Measurements from ENCODE around the gene POP7.

Gene POP7

DNA sequence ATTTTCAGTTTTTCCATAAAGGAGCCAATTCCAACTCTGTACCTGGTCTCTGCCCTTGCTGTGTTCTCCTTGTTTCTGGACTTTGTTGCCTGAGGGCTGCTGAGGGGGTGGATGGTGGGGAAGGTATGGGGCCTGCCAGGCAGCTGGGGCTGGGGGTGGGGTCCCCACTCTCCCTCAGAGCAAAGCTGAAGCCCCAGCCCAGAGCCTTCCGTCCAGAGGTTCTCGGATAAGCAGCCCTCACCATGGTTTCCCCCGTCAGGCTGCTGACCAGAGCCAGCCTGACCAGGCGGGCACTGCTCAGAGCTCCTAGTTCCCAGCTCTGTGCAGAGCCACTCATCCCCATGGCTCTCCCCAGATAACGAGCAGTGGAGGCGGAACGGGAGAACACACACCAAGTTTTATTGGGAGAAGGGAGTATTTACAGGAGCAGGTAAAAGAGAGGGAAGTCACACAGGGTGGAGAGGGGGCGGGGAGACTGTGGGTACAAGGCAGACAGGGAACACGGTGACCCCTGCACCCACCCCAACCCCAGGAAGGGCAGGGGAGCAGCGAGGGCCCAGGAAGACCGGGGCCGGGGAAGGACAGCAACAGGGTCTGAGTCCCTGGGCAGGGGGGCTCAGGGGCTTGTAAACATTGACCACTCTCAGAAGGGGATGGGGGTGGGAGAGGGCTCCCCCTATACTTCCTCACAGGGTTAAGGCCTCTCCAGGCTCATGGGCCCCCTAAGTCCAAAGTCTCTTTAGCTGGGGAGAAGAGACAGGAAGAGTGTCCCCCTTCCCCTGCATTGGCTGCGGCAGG, 26.6 kb upstream of the POP7 start:
- DNase-seq, result no peak

DNA sequence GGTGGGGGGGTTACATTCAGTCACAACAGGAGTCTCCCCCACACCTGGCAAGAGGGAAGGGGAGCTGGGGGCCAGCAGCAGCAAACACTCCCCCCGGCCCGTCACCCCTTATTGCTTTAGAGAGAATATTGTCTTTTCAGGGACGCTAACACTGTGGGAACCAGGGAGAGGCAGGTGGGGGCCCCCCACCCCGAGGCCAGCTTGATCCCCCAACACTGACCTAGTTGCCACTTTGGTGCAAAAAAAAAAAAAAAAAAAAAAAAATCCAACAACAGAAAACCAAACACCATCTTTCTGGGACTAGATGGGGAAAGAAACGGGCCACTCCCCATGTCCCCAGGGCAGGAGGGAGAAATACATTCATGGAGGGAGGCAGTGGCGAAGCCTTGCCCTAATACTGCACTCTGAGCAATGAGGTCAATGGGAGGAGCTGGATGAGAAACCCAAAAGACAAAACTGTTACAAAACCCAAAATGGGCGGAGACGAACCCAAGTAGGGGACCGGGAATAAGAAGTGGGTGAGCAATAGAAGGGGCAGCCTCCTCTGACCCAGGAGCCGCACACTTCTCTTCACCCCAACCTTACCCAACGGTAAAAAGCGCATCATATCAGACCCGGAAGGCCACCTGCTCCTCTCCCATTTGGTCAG, 25.9 kb upstream of the POP7 start:
- no peak for DNase-seq

DNA sequence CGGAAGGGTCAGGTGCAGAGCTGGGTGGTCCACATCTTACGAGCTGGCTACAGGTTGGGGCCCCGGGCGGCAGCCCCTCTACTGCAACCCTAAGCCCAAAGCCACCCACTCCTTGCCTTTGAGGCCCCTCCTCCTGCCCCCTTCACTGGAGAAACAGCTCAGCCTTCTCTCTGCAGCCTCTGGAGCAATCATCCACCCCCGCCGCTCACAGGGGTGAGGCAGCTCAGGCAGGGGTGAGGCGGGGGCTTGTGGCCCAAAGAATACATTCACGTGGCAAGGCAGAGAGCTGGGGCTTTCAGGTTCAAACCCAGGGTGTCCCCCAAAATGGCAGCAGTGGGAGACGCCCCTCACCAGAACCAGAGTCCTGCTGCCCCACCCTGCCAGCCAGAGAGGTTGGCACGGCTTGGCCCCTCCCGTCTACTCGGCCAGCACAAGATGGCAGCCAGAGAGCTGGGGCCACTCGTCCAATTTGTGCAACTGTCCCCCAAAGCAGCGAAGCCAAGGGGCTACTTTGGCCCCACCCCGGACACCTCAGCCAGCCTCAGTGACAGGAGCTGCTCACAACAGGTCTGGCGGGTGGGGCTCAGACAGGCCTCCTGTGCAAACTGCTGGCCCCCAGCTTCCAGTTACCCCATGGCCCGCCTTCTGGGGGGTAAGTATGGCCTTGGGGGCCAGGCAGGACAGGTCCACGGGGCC, 25.2 kb upstream of the POP7 start:
- no peak for DNase-seq

DNA sequence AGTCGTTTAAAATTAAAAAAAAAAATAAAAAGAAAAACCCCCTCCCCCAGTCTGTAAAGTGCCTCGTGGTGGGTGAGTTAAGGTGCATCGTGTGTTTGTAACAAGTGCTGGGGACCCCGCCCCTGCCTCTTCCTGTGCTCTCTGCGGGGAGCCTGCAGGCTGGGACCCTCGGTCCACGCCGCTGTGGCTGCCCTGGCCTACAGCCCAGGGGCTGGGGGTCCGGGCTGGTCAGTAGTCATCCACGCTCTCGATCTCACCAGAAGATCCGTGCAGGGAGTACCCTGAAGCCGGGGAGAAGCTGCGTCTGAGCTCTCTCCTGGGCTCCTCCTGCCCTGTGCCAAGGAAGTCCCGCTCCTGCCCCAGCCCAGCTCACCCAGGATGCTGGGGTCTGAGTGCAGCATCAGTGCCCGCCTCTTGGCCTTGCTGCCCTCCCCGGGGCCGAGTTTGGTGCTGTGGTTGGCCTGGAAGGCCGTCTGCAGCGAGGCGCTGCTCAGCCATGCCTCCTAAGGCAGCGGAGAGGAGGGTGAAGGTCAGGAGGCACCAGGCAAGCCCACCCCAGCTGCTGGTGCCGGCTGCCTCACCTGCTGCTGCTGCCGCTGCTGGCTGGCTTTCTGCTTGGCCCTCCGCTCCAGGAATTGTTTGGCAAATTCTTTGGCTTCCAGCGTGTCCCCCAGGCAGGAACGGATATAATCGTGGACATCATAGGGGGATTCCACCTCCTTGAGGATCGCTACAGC, 24.3 kb upstream of the POP7 start:
- no peak for DNase-seq

DNA sequence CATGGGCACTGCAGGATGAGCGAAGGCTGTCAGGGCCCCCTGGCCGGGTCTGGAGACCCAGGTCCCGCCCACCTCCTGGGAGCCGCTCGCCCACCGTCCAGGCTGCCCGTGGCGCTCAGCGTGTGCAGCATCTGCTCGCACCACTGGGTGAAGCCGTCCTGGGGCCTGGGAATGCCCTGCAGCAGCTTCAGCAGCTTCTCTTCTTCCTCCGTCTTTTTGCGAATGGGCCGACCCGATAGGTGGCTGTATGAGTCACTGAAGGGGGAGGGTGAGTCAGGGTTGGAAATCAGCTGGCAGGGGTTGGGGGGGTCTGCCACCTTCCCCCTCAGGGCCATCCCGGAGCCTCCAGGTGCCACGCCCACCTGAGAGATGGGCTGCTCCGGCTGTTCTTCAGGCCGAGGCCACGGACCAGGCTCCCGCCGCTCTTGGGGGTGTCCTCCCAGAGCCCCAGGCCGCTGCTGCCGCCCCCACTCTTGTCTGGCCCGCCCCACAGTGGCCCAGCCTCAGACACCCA, 23.6 kb upstream of the POP7 start:
- no peak for DNase-seq

DNA sequence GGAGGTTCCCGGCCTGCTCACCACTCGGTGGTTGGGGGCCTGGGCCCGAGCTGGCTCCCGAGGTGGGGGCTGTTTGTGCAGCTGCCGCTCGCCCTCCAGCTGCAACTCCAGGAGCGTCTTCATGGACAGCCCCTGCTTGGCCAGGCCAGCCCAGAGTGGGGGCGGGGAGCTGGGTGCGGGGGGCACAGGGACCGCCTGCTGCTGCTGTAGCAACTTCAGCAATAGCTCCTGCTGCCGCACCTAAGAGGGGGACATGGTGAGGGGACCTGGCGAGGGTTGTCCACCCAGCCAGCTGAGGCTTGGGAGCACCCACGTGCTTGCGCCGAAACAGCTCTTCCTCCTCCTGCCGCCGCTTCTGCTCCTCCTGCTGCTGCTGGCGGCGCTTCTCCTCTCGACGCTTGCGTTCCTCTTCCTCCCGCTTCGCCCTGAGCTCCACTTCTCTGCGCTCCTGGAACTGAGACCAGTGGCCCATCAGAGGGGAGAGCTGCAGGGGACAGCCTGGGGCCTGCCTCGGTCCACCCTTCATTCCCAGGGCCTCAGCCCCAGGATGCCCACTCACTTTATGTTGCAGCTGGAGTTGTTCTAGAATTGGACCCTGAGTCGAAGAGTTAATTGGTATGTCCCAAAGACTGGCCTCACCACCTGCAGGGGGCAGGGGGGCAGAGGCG, 22.8 kb upstream of the POP7 start:
- no peak for DNase-seq

DNA sequence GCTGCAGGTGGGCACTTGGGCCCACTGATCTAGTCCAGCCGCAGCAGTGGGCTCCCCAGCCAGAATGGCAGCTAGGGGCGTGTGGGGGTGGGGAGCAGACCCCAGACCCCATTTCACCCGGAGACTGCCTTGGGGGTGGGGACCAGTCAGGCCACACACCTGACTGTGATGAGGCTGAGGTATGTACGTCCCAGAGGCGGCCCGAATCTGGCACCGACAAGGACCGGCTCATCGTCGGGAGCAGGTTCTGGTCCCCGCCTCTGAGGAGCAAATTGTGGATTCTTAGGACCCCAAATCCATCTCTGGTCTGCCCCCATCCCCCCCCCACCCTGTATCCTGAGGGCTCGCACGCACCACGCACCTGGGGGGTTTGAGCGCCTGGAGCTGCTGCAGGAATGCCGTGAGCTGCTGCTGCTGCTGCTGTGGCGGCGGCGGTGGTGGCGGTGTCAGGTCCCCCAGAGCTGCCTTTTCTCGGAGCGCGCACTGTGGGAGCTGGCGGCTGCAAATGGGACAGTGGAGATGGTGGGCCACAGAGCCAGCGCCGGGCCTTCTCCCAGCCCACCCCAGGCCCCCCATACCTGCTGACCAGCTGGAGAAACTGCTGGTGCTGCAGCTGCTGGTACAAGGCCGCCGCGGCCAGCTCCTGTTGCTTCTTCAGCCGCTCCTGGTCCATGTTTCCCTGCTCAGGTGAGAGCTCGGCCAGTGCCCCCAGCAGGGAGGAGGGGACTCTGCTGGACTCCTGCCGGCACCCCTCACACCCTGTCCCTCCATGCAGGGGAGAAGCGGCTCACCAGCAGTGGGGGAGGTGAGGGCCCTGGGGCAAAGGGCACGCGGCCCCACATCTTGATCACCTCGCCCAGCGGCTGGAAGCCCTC, 22.0 kb upstream of the POP7 start:
- DNase-seq, result no peak

DNA sequence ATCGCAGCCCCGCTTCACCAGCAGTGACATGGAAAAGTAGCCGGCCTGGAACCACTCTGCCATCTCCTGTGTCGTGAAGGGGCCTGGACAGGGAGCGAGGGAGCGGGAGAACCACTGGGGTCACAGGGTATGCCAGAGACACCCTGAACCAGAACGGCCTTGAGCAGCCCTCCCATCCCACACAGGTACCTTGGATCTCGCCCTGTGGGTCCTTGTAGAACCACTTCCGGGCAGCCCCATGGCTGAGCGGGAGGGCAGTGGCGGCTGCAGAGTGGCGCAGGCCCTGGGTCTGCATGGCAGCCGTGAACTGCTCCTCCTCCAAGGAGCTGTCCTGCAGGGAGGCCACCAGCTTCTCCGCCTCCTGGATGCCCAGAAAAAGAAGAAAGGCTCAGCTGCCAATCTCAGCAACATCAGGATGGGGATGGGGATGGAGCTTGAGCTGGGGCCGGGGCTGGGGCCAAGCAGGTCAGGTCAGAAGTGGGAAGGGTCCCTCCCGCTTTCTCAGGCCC, 21.3 kb upstream of the POP7 start:
- DNase-seq, result no peak

DNA sequence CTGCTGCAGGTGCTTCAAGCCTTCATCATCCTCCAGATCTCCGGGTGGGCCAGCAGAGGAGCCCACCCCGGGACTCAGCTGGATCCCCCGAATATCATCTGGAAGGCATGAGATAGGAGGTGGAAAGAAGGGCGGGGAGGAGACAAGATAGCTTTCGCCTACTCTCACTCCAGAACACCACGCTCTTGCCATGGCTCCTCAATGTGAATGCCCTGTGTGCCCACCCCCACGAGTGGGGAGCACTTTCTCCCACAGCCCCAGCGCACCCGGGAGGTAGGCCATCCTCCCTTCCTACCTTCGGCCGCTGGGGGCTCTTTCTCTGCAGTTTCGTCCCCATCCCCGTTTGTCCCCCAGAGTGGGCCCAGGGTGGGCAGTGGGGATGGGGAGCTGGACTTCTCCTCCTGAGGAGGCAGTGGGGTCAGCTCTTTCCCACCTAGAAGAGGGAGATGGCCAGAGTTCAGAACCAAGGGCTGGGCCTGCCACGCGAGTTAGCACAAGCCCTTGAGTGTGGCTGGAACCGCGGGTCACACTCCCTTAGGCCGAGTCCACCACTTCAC, 20.8 kb upstream of the POP7 start:
- no peak for DNase-seq

DNA sequence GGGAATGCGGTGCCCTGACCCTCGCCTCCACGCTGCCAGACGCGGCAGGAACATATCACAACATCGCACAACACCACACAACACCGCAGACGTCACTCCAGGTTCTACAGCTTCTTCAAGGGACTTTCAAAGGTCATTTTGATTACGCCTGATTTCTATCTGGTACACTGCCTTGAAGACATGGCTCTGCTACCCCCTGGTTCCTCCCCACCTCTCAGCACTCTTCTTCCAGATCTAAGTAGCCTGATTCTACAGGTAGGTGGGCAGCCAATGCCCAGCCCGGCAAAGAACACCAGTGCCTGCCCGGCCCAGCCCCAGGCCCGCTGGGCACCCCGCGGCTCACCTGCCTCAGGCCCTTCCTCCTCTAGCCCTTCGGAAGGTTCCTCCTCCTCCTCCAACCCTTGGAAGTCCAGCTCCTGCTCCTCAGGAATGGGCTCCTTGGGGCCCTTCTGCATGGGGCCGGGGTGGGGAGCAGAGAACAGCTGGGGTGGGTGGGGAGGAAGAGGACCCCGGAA, 20.2 kb upstream of the POP7 start:
- no peak for DNase-seq

DNA sequence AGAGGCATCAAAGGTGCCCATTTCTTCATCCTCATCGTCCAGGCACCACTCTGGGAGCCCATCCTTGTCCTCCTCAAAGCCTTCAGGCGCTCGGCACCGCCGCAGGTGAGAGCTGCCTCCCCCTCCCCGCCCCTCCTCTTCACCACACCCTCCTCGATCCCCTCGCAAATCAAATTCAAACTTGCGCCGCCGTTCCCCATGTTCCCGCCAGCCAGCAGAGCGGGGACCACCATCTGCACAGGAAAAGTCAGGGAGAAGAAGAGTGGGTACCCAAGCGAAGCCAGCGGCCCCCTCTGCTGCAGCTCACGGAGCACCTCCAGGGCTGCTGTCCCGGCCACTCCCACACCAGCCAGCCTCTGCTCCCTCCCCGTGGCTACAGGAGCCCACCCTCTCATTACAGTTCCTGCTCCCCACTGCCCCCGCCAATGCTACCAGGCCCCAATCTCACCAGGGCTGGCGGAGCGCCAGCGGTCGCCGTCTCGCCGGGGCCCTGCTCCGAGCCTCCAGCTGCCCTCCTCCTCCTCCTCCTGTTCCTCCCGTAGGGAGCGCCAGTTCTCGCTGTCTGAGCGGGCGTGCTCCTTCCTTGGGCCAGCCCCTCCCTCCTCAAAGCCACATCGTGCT, 19.6 kb upstream of the POP7 start:
- no peak for DNase-seq

DNA sequence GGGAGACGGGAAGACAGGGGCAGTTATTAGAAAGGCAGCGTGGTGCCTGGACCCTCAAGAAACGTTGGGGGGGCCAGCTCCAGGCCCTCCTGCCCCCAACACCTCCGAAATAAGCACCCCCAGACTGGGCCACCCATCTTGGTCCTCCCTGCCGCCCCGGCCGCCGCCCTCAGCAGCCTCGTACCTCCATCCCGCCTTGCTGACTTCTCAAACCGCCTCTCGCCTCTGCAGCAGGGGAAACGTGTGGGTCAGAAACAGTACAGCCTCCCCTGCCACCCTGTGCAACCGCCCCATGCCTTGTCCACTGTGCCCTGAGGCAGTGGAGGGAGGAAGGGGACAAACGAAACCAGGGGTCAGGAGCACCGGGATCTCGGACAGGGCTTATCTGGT, 19.1 kb upstream of the POP7 start:
- no peak for DNase-seq

DNA sequence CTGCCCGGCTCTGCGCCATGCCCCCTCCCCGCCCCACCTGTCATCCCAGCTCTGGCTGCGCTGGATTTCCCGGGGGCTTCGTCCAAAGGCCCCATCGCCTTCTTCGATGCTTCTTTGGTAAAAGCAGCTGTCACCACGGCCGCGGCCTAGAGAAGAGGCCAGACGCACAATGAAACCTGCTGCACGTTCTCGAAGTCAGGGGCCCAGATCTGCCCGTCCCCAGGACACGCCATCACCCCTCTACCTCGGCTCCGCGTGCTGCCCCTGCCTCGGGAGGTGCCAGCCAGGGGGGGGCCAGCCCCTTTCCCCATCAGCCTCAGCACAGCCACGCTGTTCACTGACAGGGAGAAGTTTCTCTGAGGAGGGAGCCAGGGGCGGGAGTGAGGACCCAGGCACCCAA, 18.7 kb upstream of the POP7 start:
- no peak for DNase-seq

DNA sequence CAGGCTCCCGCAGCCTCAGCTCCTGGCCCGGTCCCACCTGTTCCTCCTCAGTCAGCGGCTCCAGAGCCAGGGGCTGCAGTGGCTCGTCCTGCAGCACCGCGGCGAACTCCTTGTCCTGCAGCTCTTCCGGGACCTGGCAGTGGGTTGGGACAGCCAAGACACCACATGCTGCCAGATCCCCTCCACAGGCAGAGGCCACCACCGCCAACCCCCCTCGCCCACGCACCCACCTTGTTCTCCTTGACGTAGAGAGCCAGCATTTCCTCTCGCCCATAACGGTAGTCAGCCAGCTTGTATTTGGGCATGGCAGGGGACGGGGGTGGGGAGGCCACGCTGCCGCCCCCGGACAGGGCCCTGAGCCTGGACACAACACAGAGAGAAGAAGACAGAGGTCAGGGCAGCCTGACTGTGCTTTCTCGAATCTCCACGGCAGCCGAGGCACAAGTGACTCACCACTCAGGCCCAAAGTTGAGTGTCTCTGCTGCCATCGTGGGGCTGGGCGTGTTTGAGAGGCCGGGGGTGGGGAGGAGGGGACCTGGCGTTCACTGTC, 18.1 kb upstream of the POP7 start:
- DNase-seq, result no peak

DNA sequence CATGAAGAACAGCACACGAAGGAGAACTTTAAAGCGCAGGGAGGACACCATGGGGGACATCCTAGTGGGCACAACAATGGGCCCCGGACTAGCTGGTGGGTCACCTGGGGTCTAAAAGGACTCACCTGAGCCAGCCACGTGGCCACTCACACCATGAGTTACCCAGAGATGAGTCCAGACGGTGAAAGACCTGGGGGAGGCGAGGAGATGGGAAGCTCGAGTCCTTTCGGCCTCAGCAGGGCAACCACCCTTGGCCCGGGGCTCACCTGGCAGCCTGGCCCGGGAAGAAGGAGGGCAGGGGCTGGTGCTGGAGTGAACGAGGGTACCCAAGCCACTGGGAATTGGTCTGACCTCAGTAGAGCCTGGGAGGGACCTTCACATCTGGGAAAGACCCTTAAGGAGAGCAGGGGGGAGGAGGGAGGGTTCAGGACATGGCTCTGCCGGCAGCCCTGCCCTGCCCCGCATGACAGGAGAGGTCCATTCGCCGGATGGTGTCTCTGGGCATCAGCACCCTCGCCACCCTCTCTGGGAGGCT, 17.5 kb upstream of the POP7 start:
- DNase-seq, result no peak

DNA sequence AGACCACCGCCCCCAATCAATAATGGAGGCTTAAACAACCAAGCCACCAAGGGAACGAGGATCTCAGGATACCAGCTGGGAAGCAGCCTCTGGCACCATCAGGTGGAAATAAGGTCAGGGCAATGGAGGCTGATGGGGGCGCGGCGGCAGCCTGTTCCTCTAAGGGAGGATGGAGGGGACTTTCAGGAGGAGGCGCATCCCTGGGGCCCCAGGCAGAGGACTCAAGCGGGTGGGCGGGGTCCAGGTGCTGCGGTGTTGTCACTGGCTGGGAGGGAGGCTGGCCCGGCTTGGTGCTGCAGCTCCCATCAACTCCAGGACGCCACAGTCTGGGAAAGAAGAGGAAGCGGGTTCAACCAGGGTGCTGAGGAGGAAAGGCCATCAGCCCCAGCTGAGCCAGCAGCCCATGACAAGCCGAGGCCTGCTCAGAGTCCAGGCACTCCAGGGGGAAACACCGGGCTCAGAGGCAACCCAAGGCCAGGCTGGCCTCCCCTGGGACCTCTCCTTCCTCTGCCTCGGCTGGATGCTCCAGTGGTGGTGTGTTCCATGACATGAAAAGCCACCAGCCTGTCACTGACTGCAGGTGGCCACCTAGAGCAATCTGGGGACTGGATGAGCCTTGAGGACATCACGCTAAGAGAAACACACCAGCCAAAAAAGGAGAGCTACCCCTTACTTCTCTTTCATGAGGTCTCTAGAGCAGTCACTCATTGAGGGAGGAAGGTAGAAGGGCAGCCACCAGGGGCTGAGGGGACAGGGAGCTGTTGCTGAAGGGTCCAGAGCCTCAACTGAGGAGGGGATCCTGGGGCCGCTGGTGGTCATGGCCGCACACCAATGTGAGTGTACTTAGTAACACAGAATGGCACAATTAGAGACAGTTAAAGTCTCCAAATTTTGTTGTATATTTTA, 16.4 kb upstream of the POP7 start:
- DNase-seq, result no peak

DNA sequence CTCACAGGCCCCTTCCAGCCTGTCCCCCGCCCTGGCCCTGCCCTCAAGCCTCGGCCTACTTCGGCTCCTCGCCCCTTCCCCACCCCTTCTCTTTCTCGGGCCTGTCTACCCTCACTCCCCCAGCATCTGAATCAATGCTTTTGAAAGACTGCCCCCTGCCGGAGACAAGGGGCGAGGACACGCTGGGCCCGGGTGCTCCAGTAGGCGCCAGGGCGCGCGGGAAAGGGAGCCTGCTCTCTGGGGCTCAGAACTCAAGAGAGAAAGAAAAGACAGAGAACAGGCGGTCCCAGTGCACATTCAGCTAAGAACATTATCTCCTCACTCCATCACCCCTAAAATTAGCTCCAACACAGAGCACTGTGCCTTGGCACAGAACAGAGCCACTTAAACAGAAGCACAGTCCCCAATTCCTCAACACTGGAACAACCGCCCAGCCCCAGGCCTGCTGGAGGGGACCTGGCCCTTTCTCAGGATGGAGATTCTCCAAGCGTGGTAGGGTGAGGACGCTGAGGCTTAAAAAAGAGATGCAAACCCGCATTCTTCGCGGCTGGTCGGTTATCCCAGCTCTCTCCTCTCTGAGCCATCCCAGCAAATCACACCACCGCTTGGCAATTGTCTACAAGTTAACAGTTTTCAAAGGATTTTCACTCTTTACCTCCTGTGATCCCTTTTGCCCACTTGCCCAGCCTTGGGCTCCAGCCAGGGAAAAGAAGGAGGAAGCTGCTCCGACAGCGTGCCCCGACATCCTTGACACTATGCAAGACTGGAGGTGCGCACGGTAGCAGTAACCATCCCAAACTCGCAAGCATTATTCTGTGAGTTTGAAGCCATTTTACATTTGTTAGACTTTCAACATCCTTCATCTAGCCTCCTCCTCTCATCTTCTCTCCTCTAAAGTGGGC, 14.0 kb upstream of the POP7 start:
- DNase-seq, result no peak

DNA sequence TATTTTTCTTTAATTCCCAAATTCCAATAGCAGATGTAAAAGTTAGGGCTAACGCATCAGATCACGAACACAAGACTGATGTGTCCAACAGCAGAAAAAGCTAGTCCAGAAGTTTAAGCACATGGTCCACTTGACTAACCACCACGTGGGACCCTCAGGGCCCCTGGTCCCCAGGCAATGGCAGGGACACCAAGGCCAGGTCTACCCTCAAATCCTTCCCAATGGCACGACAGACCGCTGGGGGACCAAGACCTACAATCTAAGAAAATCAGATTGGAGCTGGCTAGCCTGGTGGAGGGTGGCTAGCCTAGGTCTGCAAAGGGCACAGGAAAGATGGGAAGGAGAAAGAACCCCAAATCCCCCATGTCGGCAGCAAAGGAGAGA, 13.4 kb upstream of the POP7 start:
- DNase-seq, result no peak

All from NCI-H187 treated with DMSO at 0.1 percent for 48 hours (cell line).